T-helper 1 cell treated with Interleukin-12 subunit alpha and Interleukin-12 subunit beta and Interleukin-4 antibody, amounts not matched to agents 30 ng/mL and 1 ng/mL, for 36 hours (primary cell): Measurements from ENCODE around the gene NFE2L3. TPM values are rescaled to one million over a fixed set of nuclear protein-coding genes. Genes with fewer than 3 reads are reported as not detected.

Source experiments
- total RNA-seq: library from RNA; stranded (reverse); gene quantifications from 2 replicates; pipeline ENCODE4 v1.2.3, GENCODE V29; 2022

Gene NFE2L3
- total RNA-seq, 1 donor from 2014 or later, result 69.4 TPM

Other genes starting within 250 kb of the NFE2L3 start
- 688 and 704 TPM in 2 replicates for gene HNRNPA2B1, start 48.5 kb downstream of the NFE2L3 start, total RNA-seq
- 198 and 199 TPM in 2 replicates for gene CBX3, start 49.5 kb downstream of the NFE2L3 start, total RNA-seq
- 43.1 and 45.7 TPM in 2 replicates for gene SNX10, start 139.7 kb downstream of the NFE2L3 start, total RNA-seq